OCI-LY3 (cell line): ENCODE data around the gene CACNA1A.

Experiments
- EZH2phosphoT487 ChIP-seq: fragments of 200-600 bp; shearing (Covaris generic); IDR thresholded peaks from 2 replicates; pipeline ENCODE4 v1.6.1; 2018; ENCODE audit warnings: antibody characterized with exemption, mixed run types, low read depth
- TF ChIP-seq, protein P1 (sequence below): fragments of 200-600, 300-600 bp; sonication (generic); IDR thresholded peaks from 2 replicates; pipeline ENCODE4 v1.5.1; 2014; ENCODE audit warnings: antibody characterized with exemption, low read length, low read depth

GRCh38 chr19:13511947-13512346 is 5.7 kb upstream of the CACNA1A start:
- TF ChIP-seq, protein P1, sequence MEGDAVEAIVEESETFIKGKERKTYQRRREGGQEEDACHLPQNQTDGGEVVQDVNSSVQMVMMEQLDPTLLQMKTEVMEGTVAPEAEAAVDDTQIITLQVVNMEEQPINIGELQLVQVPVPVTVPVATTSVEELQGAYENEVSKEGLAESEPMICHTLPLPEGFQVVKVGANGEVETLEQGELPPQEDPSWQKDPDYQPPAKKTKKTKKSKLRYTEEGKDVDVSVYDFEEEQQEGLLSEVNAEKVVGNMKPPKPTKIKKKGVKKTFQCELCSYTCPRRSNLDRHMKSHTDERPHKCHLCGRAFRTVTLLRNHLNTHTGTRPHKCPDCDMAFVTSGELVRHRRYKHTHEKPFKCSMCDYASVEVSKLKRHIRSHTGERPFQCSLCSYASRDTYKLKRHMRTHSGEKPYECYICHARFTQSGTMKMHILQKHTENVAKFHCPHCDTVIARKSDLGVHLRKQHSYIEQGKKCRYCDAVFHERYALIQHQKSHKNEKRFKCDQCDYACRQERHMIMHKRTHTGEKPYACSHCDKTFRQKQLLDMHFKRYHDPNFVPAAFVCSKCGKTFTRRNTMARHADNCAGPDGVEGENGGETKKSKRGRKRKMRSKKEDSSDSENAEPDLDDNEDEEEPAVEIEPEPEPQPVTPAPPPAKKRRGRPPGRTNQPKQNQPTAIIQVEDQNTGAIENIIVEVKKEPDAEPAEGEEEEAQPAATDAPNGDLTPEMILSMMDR: no peak
- TF ChIP-seq EZH2phosphoT487: no peak
